IMR-90 (cell line): ENCODE measurements around the gene WDR45B.

ENCODE experiments used
- RCOR1 ChIP-seq: IDR thresholded peaks from 2 replicates; pipeline ENCODE4 v1.6.1; 2012; ENCODE audit warnings: mild to moderate bottlenecking, low read length, improper control_type of control experiment; ENCODE audit not compliant: insufficient replicate concordance
- USF2 ChIP-seq: fragments of 150-350 bp; IDR thresholded peaks from 2 replicates; pipeline ENCODE4 v1.6.1; 2017; ENCODE audit warnings: mild to moderate bottlenecking, antibody characterized with exemption, low read length, low read depth

- no peak for TF ChIP-seq USF2
- TF ChIP-seq RCOR1: no peak
Measured at GRCh38 chr17:82666931-82667667, 18.9 kb upstream of the WDR45B start.
